ENCODE results near the gene ZIK1. TPM values are rescaled to one million over a fixed set of nuclear protein-coding genes. Genes with fewer than 3 reads are reported as not detected.

ZIK1 gene
- total RNA-seq, 2 donors from 2014 or later = 5.4 to 29.2 TPM

Other genes with a start within 250 kb of the ZIK1 start
- gene ZNF304, start 232.9 kb upstream of the ZIK1 start, total RNA-seq = 1 to 10 TPM; 6.2 to 7.5 TPM
- gene TRAPPC2B, start 220.6 kb upstream of the ZIK1 start, total RNA-seq = 1 to 10 TPM; 2.0 to 9.5 TPM
- gene ZNF547, start 220.6 kb upstream of the ZIK1 start, total RNA-seq = 1 to 10 TPM in 1 of 2 donors, under 1 TPM in 1; 0.68 to 3.4 TPM
- gene ZNF548, start 194.3 kb upstream of the ZIK1 start, total RNA-seq = 10 to 100 TPM; 48.2 to 49.1 TPM
- 10 to 100 TPM; 11.2 to 17.5 TPM for gene ZNF17, start 173.0 kb upstream of the ZIK1 start, total RNA-seq
- 10 to 100 TPM in 1 of 2 donors, 1 to 10 TPM in 1; 3.0 to 19.2 TPM for gene ZNF749, start 148.8 kb upstream of the ZIK1 start, total RNA-seq
- gene VN1R1, start 127.0 kb upstream of the ZIK1 start, total RNA-seq = 1 to 10 TPM in 1 of 2 donors, under 1 TPM in 1; 0.95 to 1.5 TPM
- gene ZNF772, start 106.6 kb upstream of the ZIK1 start, total RNA-seq = 1 to 10 TPM; 2.7 to 6.6 TPM
- gene ZNF419, start 96.4 kb upstream of the ZIK1 start, total RNA-seq = 10 to 100 TPM; 11.6 to 13.1 TPM
- 1 to 10 TPM; 4.3 to 9.5 TPM for gene ZNF773, start 84.2 kb upstream of the ZIK1 start, total RNA-seq
- 1 to 10 TPM; 5.7 to 8.3 TPM for gene ZNF549, start 56.8 kb upstream of the ZIK1 start, total RNA-seq
- 1 to 10 TPM; 6.3 to 6.5 TPM for gene ZNF550, start 24.3 kb upstream of the ZIK1 start, total RNA-seq
- 1 to 10 TPM; 1.6 to 4.1 TPM for gene ZNF416, start 5.2 kb upstream of the ZIK1 start, total RNA-seq
- 1 to 10 TPM; 3.8 to 7.4 TPM for gene ZNF530, start 15.7 kb downstream of the ZIK1 start, total RNA-seq
- gene ZNF134, start 30.1 kb downstream of the ZIK1 start, total RNA-seq = 10 to 100 TPM; 18.4 to 43.7 TPM
- 10 to 100 TPM; 12.5 to 15.7 TPM for gene ZNF211, start 49.0 kb downstream of the ZIK1 start, total RNA-seq
- gene ZSCAN4, start 84.8 kb downstream of the ZIK1 start, total RNA-seq = not detected
- gene ZNF551, start 97.8 kb downstream of the ZIK1 start, total RNA-seq = 10 to 100 TPM in 1 of 2 donors, 1 to 10 TPM in 1; 6.6 to 10.7 TPM
- 1 to 10 TPM; 3.0 to 3.2 TPM for gene ZNF154, start 125.1 kb downstream of the ZIK1 start, total RNA-seq
- 1 to 10 TPM; 3.1 to 3.5 TPM for gene ZNF671, start 143.5 kb downstream of the ZIK1 start, total RNA-seq
- 10 to 100 TPM in 1 of 2 donors, 1 to 10 TPM in 1; 7.8 to 24.0 TPM for gene ZNF776, start 162.7 kb downstream of the ZIK1 start, total RNA-seq
- 10 to 100 TPM in 1 of 2 donors, 1 to 10 TPM in 1; 8.7 to 15.4 TPM for gene ZNF586, start 185.5 kb downstream of the ZIK1 start, total RNA-seq
- gene ZNF552, start 230.8 kb downstream of the ZIK1 start, total RNA-seq = 10 to 100 TPM in 1 of 2 donors, 1 to 10 TPM in 1; 9.6 to 23.9 TPM
- gene ZNF587B, start 246.2 kb downstream of the ZIK1 start, total RNA-seq = 10 to 100 TPM; 11.9 to 35.8 TPM

All from thoracic aorta (tissue), 2 donors.